Cardiac fibroblast (primary cell): ENCODE data around the gene PMM1.

Source experiments
- DNase-seq, 2 donors: peaks; one replicate each; pipeline versions ENCODE4 v3.0.0 to v3.0.0-alpha.2; 2010; ENCODE audit warnings: low read depth in 2 of 2
- H3K4me3 ChIP-seq, 2 donors: replicated peaks in 1 of 2; 1 replicate in 1 of 2; 2 replicates in 1 of 2; pipeline ENCODE4 v1.5.1; 2011; ENCODE audit warnings: low read depth in 2 of 2, low read length in 2 of 2, mild to moderate bottlenecking in 2 of 2, moderate library complexity in 1 of 2
- CTCF ChIP-seq: IDR thresholded peaks from one replicate; pipeline ENCODE4 v1.5.1; 2011; ENCODE audit warnings: low read depth, mild to moderate bottlenecking, low read length, inconsistent platforms

Gene PMM1

DNA sequence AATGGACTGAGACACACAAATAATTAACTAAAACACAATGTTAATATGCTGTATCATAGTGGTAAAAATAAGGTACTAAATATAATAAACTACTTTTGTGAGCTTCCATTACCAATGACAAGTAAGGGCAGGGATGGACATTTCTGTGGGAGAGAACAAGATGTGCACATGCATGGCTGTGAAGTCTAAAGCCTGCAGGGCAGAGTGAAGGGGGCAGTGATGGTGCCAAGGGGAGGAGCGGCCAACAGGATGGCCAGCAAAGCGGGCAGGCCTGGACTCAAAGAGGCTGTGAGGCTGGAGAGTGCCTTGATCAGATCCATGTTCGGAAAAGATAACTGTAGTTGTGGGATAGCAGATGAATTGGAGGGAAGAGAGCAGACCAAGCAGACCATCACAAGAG is 18.7 kb upstream of the PMM1 start:
- TF ChIP-seq CTCF, result no peak
- H3K4me3 ChIP-seq, result no peak overlapping the region
- no peak for DNase-seq

DNA sequence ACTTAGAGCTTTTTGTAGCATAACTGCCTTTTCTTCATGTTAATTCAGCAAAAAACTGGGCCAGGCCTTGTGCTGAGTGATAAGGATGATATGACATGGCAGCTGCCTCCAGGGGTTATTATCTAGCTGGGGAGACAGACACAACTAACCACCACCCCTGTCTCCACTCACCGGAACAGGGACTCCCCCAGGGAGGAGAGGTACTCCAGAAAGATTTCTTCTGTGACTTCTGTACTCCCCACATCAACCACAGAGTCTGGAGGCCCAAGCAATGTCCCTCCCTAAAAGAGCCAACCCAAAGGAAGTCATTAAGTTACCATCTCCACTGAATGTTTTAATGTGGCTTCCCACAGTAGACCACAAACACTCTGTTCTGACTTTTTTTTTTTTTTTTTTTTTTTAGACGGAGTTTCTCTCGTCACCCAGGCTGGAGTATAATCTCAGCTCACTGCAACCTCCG is 14.3 kb upstream of the PMM1 start:
- DNase-seq, result no peak
- no peak for TF ChIP-seq CTCF
- H3K4me3 ChIP-seq, result no peak overlapping the region

DNA sequence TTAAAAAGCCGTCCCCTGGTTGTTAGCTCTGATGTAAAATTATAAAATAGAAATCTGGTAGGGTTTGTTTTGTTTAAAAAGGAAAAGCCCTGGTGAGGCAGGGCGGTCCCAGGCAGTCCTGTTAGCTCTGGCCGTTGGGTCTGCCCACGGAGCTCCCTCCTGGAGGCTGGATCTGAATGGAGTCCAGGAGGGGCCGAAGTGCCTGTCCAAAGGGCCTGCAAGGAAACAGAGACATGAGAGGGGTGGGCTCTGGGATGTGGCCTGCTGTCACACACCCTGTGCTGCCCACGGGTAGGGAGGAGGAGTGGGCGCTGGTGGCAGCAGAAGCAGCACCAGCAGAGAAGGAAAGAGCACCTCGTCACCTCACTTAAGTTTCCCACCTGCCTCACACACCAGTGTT is 11.3 kb upstream of the PMM1 start:
- no peak for DNase-seq
- no peak overlapping the region for H3K4me3 ChIP-seq
- TF ChIP-seq CTCF, result no peak

DNA sequence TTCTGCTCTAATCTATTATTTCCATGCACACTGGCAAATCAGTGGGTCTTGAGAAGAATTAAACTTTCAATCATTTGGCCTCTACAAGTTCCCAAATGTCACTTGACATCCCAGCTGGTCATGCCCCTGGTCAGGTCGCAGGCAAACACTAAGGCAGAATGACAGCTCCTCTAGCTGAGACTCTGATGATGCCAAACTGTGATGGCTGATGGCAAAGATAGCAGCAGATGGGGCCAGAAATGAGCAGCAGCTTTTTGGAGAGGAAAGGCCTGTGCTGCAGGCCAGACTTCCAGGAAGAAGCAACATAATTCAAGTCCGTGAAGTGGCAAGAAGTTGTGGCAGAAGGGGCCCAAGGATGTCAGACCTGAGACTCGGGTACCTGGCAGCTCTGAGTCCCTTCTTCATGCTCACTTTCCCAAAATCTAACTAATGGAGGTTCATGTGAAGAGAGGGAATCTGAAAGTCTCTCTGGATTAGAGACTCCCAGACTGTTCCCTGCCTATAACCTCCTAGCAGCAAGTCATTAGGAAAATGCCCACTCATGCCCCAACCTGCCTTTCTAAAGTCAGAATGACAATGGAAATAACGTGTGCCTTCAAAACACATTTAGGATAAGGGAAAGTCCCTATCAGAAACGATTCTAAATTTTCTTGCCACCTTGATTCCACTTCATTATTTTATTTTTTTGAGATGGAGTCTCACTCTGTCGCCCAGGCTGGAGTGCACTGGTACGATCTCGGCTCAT is 9.4 kb upstream of the PMM1 start:
- no peak for TF ChIP-seq CTCF
- H3K4me3 ChIP-seq, result no peak overlapping the region
- DNase-seq, result no peak

- DNase-seq, result peak; percentile 73 to 83
- H3K4me3 ChIP-seq, result no peak overlapping the region
- no peak for TF ChIP-seq CTCF
These were observed 8.4 kb upstream of the PMM1 start for GRCh38 chr22:41598081-41598480.

DNA sequence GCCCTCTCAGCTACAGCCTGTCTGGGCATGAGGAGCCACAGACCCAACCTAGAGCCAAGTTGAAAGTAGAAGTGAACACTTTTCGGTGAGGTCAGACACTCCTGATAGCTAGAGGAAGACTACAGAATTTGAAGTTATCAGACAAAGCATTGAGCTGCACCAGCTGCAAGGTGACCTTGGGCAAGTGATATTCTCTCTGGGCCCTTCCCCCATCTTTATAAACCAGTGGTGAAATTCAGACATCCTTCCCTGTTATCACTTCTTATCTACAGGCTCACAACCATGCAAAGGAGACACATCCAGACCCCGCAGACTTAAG is 8.0 kb upstream of the PMM1 start:
- DNase-seq, result no peak
- no peak for TF ChIP-seq CTCF
- no peak overlapping the region for H3K4me3 ChIP-seq
